ENCODE data around the gene GJA5. TPM values are rescaled to one million over a fixed set of nuclear protein-coding genes. Genes with fewer than 3 reads are reported as not detected.

Gene GJA5
- total RNA-seq, 1 experiment from 2014 or later, result not detected

- BruUV-seq (replicated peaks), result no TSS peak
- POLR2A ChIA-PET, result no interaction called here
- H3K36me3 ChIP-seq (ENCODE audit: control insufficient read depth, insufficient read depth, low read length), result no peaks in the 10 kb centered on the region
- no peak overlapping the region for H3K27ac ChIP-seq (ENCODE audit: low read length)
- intact Hi-C loops (cut with micrococcal nuclease; ENCODE audit: unreplicated experiment), result no loop called here
- DNase-seq (ENCODE audit: low read depth, low spot score), result no peak
- no peaks in the 10 kb centered on the region for H3K9me3 ChIP-seq (ENCODE audit: control insufficient read depth, insufficient read depth, low read depth, low read length)
- no peak for TF ChIP-seq CTCF (IDR thresholded peaks at IDR 0.05)
- TF ChIP-seq REST (IDR thresholded peaks at IDR 0.05; ENCODE audit: insufficient read depth in 1 of 2, low read depth in 2 of 2, low read length in 1 of 2), result no peak
- no peak for TF ChIP-seq TCF7L2 (IDR thresholded peaks at IDR 0.05; ENCODE audit: low read depth, low read length)
- TF ChIP-seq POLR2AphosphoS5 (IDR thresholded peaks at IDR 0.05; ENCODE audit: low read depth, low read length), result no peak
- TF ChIP-seq SIN3A (IDR thresholded peaks at IDR 0.05; ENCODE audit: borderline replicate concordance, insufficient read depth, low read depth, low read length), result no peak
- H3K27me3 ChIP-seq (ENCODE audit: control insufficient read depth, insufficient read depth, low read length), result no peaks in the 10 kb centered on the region
- H3K4me3 ChIP-seq (ENCODE audit: low read depth in 2 of 2, low read length in 2 of 2), result no peak overlapping the region
- in situ Hi-C loops (cut with HindIII; ENCODE audit: low pct_unique_long_range_greater_than_20kb, low sequenced_read_pairs), result no loop called here
- no peaks in the 10 kb centered on the region for H3K4me1 ChIP-seq (ENCODE audit: control insufficient read depth, insufficient read depth, low read length)
- CTCF ChIA-PET, result no interaction called here
- no peak for ATAC-seq
Observed at GRCh38 chr1:147762233-147763024, 2.0 kb upstream of the GJA5 start.

GRCh38 chr1:147758379-147759100 lies 1.9 kb downstream of the GJA5 start:
- Histone ChIP-seq H3K36me3 (ENCODE audit: control insufficient read depth, insufficient read depth, low read length) (no peaks in the 10 kb centered on the region), H3K4me3 (ENCODE audit: low read depth in 2 of 2, low read length in 2 of 2) (no peak overlapping the region), H3K9me3 (ENCODE audit: control insufficient read depth, insufficient read depth, low read depth, low read length) (no peaks in the 10 kb centered on the region), H3K27me3 (ENCODE audit: control insufficient read depth, insufficient read depth, low read length) (no peaks in the 10 kb centered on the region), H3K4me1 (ENCODE audit: control insufficient read depth, insufficient read depth, low read length) (no peaks in the 10 kb centered on the region), H3K27ac (ENCODE audit: low read length) (no peak overlapping the region)
- ChIA-PET POLR2A (no interaction called here), CTCF (no interaction called here)
- TF ChIP-seq TCF7L2 (IDR thresholded peaks at IDR 0.05; ENCODE audit: low read depth, low read length) (no peak), REST (IDR thresholded peaks at IDR 0.05; ENCODE audit: insufficient read depth in 1 of 2, low read depth in 2 of 2, low read length in 1 of 2) (no peak), CTCF (IDR thresholded peaks at IDR 0.05) (no peak), POLR2AphosphoS5 (IDR thresholded peaks at IDR 0.05; ENCODE audit: low read depth, low read length) (no peak), SIN3A (IDR thresholded peaks at IDR 0.05; ENCODE audit: borderline replicate concordance, insufficient read depth, low read depth, low read length) (no peak)
- DNase-seq (ENCODE audit: low read depth, low spot score), result no peak
- no TSS peak for BruUV-seq (replicated peaks)
- intact Hi-C loops (cut with micrococcal nuclease; ENCODE audit: unreplicated experiment) (no loop called here), in situ Hi-C loops (cut with HindIII; ENCODE audit: low pct_unique_long_range_greater_than_20kb, low sequenced_read_pairs) (no loop called here)
- no peak for ATAC-seq

All from Panc1 (cell line).